Subcutaneous adipose tissue (tissue), 4 donors: ENCODE measurements around the gene FBXL3. TPM values are rescaled to one million over a fixed set of nuclear protein-coding genes. Genes with fewer than 3 reads are reported as not detected.

ENCODE experiments used
- CTCF ChIP-seq: fragments of 450-650 bp; IDR thresholded peaks from one replicate; pipeline ENCODE4 v1.5.1; 2016; ENCODE audit warnings: low read depth, mild to moderate bottlenecking, control low read depth, antibody characterized with exemption, moderate library complexity
- total RNA-seq, 4 donors: library from RNA; depleted of rRNA; stranded (reverse); fragments of >200 nt; gene quantifications; one replicate each; pipeline ENCODE4 v1.1.0, GENCODE V29; 2016

Gene FBXL3
- total RNA-seq, result 100 to 1,000 TPM in 3 of 4 donors, 10 to 100 TPM in 1; 86.1 to 150 (median 117) TPM

GRCh38 chr13:77026861-77027621 lies at the start of gene FBXL3:
Gene FBXL3 (minus strand): TSS chr13:77027159. CDS start chr13:77021860, 5,299 bp downstream.
- TF ChIP-seq CTCF, result no peak

GRCh38 chr13:77067519-77067918 lies 40.6 kb upstream of the FBXL3 start:
- no peak for TF ChIP-seq CTCF

GRCh38 chr13:77065461-77066147 lies 38.6 kb upstream of the FBXL3 start:
- TF ChIP-seq CTCF, result no peak

GRCh38 chr13:77062097-77062496 lies 35.1 kb upstream of the FBXL3 start:
- TF ChIP-seq CTCF, result no peak

- TF ChIP-seq CTCF, result no peak
Observed at GRCh38 chr13:77061362-77061761, 34.4 kb upstream of the FBXL3 start.

GRCh38 chr13:77056886-77057285 lies 29.9 kb upstream of the FBXL3 start:
- no peak for TF ChIP-seq CTCF

- no peak for TF ChIP-seq CTCF
Observed at GRCh38 chr13:77056382-77056781, 29.4 kb upstream of the FBXL3 start.
